Neural progenitor cell (in vitro differentiated cells): Measurements from ENCODE around the gene MMADHC.

ENCODE experiments used
- CTCF ChIP-seq: fragments of 200-600 bp; sonication (generic); IDR thresholded peaks from 2 replicates; pipeline ENCODE4 v1.5.1; 2017; ENCODE audit warnings: antibody characterized with exemption, mild to moderate bottlenecking
- EZH2 ChIP-seq: fragments of 200-600 bp; sonication (generic); IDR thresholded peaks from 2 replicates; pipeline ENCODE4 v1.6.1; 2017; ENCODE audit warnings: antibody characterized with exemption, mild to moderate bottlenecking, moderate library complexity

- TF ChIP-seq CTCF (no peak), EZH2 (no peak)
Observed at GRCh38 chr2:149564983-149565382, 22.6 kb downstream of the MMADHC start.
